NCI-H1417 treated with DMSO at 0.1 percent for 48 hours (cell line): ENCODE measurements around the gene HP1BP3.
"Not testable (repeated sequence)": the region's sequence is repeated elsewhere in the genome, so short reads cannot be mapped to it uniquely, and the experiment has no call there.

Source experiments
- DNase-seq: peaks from one replicate; lab custom pipeline; 2025; lab: John Stamatoyannopoulos, UW

HP1BP3 gene, protein sequence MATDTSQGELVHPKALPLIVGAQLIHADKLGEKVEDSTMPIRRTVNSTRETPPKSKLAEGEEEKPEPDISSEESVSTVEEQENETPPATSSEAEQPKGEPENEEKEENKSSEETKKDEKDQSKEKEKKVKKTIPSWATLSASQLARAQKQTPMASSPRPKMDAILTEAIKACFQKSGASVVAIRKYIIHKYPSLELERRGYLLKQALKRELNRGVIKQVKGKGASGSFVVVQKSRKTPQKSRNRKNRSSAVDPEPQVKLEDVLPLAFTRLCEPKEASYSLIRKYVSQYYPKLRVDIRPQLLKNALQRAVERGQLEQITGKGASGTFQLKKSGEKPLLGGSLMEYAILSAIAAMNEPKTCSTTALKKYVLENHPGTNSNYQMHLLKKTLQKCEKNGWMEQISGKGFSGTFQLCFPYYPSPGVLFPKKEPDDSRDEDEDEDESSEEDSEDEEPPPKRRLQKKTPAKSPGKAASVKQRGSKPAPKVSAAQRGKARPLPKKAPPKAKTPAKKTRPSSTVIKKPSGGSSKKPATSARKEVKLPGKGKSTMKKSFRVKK

DNA sequence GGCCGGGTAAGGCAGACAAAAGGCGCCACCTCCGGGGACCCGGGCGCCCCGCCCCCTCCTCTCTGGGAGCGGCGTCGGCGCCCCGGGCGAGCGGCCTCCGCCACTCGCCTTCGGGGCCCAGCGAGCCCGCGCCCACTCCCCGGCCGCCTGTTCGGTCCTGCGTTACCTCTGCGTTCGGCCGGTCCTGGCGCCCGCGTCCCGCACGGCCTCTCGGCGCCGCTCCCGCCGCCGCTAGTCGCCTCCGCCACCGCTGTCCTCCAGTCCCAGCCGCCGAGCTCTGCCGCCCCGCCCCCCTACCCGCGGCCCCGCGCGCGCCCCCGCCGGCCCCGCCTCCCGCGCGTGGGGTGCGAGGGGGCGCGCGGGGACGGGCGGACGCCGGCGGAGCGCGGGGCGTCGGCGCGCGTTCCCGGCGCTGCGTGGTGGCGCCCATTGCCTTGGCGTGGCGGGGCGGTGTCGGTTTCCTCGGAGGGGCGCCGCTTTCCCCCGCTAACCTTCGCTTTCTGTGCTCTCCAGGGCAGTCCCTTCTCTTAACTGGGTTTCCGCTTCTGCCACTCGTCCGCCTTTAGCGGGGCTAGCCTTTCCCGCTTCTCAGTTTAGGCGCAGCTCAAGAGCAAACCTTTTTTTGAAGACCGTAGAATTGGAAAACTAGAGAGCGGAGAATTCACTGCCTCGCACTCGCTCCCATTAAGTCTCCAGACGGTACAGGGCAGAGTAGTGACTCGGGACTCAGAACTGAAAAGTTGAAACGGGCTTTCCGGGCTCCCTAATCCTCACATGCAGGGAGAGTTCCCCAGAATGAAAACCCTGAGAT is at the start of gene HP1BP3:
TSS of gene HP1BP3 (minus strand) at position 279 of the 811 bp plus-strand sequence. CDS start 6,867 bp downstream, outside the sequence.
- DNase-seq, result peak; percentile 34

DNA sequence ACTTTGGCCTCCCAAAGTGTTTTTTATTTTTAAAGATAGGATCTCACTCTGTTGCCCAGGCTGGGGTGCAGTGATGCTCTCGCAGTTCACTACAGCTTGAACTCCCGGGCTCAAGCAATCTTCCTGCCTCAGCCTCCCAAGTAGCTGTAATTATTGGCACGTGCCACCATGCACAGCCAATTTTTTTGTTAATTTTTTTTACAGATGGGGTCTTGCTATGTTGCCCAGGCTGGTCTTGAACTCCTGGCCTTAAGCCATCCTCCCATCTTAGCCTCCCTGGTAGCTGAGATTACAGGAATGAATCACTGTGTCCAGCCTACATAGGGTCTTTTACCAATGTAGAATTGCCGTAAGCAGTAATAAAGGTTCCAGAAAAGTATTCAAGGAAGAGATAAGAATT is 49.1 kb upstream of the HP1BP3 start:
- DNase-seq, result no peak

DNA sequence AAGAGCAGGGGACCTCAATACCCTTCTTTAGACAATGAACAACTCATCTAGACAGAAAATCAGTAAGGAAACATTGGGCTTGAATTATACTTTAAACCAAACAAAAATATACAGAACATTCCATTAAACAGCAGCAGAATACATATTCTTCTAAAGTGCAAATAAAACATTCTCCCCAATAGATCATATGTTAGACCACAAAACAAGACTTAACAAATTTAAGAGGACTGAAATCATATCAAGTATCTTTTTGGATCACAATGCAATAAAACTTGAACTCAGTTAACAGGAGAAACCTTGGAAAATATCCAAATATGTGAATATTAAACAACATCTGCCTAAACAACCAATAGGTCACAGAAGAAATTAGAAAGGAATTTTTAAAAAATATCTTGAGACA is 47.7 kb upstream of the HP1BP3 start:
- DNase-seq, result no peak

DNA sequence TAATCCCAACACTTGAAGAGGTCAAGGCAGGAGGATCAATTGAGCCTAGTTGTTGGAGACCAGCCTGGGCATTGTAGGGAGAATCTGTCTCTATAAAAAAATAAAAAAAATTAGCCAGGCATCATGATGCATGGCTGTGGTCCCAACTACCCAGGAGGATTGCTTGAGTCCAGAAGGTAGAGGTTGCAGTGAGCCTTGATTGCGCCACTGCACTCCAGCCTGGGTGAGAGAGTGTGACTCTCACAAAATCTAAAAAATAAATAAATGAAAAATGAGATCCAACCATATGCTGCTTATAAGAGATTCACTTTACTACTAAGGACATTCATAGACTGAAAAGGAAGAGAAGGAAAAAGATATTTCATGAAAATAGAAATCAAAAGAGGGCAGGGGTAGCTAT is 47.1 kb upstream of the HP1BP3 start:
- DNase-seq, result no peak

DNA sequence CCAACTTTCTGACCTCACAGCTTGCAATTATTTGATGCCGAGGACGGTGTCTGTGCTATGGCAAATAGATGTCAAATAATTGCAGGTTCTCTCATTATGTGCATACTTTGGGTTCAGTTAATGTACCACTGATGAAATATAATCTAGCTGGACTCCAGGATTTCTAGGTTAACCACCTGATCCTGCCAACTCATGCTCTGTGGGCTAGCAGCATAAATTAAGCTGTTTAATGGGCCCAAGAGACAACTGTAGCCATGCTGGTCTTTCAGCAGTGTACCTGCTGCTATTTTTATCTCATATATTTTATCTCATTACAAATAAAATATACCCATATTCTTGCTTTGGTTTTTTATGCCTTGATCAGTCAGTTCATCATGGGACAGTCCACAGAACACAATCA is 43.3 kb upstream of the HP1BP3 start:
- DNase-seq, result no peak

DNA sequence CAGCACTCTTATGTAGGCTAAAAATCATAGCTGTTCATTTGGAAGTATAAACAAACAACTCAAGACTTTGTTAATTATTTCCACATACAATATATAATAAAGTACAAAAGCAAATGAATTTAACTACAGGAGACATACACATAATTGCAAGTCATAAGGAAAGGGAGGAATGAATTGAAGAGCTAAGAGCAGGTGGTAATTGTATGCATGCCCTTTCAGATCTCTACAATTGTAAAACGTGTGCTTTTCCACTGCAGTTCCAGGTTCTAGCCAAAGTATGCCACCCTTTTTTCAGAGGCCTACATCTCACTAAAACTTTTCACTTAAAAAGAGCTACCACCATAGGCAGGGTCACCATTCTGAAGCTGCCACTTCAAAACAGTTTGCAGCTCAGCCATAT is 42.8 kb upstream of the HP1BP3 start:
- no peak for DNase-seq

DNA sequence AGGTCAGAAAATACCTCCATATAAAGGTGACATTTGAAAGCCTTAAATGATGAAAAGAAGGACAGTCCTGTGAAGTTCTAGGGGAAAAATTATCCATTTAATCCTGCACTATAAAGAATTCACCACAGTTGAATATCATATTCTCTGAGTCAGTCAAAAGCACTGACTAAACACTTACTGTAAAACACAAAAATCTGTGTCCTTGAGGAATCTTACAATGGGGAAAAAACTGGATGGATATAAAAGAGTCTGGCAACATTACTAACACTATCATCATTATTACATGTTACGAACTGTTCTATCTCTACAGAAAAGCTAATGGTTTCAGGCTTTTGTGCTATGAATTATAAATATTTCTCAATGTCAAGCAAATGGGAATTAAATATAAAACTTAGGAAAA is 42.4 kb upstream of the HP1BP3 start:
- no peak for DNase-seq

DNA sequence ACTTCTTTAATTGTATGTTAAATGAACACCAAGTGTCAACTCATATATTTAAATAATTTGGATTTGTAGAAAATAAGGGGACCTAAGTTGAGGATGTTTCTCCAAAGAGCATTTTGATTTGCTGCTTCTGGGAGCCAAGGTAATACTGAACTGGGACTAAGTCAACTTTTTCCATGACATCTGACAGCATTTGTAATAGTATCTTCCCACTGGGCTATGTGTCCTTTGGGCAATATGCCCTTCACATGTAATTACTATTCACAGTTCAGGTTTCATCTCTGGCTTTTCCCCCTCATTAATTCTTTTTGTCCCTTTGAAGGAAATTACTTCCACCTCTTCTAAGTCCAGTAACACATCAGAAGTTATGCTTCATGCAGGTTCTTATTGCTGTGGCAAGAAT is 36.7 kb upstream of the HP1BP3 start:
- DNase-seq, result no peak

DNA sequence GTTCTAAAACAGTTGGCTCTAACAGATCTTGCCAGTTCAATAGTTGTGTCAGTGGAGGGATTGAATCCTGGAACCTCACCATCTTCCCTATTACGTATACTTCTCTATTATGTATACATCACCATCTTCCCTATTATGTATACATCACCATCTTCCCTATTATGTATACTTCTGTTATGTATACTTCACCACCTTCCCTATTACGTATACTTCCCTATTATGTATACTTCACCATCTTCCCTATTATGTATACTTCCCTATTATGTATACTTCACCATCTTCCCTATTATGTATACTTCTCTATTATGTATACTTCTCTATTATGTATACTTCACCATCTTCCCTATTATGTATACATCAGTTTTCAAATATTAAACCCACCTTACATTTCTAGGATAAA is 34.4 kb upstream of the HP1BP3 start:
- DNase-seq, result no peak

DNA sequence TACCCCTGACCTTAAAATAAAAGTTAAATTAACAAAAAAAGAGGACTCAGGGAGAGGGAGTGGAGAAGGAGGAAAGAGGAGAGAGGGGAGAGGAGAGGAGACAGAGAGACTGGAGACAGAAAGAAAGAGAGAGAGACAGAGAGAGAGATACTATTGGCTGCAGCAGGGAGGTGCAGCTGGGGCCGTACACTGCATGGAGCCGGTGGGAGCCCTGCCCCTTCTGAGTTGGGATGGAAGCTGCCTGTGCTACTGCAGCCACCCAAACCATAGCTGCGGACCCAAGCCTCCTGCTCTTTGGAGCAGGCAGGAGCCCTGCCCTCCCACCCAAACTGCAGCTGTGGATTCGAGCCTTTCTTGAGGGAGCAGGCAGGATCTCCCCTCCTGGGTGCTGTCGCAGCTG is 32.7 kb upstream of the HP1BP3 start:
- no peak for DNase-seq

DNA sequence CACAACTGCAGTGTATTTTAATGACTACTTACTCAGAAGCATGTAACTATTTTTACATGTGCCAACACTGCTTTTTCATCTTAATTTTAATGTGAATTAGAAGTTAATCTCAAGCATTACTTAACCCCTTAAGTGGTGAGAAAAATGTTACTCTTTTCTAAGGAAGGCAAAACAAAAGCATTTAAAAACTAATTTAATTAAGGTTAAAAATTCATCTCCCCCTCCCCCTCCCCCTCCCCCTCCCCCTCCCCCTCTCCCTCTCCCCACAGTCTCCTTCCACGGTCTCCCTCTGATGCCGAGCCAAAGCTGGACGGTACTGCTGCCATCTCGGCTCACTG is 27.4 kb upstream of the HP1BP3 start:
- no peak for DNase-seq

DNA sequence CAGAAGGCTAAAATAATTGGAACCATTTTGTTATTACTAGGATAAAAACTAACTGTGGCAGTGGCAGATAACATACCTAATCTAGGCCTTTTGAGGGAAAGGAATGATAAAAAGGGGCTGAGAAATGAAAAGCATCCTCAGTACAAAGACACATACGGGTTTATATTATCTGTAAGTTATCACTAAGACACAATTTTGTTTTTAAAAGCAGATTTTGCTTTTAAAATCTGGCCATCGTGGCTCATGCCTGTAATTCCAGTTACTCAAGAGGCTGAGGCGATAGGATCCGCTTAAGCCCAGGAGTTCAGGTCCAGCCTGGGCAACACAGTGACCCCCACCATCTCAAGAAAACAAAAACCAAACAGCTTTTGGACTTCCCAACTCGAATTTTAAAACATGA is 24.8 kb upstream of the HP1BP3 start:
- DNase-seq, result no peak

DNA sequence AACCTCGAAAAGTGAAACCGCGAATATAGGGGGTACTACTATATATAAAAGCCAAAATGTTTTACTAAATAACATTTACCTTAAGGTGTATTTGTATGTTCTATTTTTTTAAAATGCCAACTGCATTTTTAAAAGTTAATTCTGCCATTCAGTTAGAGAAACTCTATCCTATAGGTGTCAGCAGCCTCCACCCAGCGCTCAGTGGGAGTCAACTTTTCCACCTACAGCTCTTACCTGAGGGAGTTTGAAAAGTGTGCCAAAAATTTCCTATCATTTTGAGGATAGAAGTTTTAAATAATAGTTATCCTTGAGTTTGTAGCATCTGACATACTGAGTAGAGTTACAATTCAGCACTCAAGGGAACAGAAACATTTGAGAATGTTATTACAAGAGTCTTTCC is 6.1 kb upstream of the HP1BP3 start:
- no peak for DNase-seq

DNA sequence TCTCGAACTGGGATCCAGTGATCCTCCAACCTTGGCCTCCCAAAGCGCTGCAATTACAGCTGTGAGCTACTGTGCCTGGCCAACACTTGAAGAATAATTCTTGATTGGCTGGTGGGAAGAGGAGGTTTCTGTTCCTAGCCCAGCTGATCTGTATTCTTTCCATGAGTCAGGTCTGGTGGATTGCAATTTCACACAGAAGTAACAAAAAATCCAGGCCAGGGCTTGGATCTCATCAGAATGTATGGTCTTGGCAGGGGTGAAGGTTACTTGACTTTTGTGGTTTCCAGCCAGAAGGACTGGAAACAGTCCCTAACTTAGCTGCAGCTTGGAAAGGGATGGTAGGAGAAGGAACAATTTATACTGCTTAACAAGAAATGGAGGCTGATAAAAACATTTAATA is 5.1 kb upstream of the HP1BP3 start:
- DNase-seq, result no peak

DNA sequence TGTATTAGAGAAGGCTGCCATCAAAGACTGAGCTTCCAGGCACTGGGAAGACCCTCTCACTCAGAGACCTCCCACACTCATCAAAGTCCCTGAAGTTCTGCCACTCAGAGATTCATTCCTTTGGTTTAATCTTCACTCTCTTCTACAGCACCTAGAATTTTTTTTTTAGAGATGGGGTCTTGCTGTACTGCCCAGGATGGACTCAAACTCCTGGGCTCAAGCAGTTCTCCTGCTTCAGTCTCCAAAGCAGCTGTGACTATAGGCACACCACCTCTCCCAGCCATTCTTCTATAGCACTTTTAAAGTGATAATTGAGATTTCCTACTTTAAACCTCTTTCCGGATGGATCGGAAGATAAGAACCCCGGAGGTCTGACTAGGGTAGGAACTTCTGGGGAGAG is 3.7 kb upstream of the HP1BP3 start:
- DNase-seq, result no peak

DNA sequence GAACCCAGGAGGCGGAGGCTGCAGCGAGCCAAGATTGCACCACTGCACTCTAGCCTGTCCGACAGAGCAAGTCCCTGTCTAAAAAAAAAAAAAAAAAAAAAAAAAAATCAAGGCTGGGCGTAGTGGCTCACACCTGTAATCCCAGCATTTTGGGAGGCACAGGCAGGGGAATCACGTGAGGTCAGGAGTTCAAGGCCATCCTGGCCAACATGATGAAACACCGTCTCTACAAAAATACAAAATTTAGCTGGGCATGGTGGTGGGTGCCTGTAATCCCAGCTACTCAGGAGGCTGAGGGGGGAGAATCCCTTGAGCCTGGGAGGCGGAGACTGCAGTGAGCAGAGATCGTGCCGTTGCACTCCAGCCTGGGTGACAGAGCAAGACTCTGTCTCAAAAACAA is 2.5 kb upstream of the HP1BP3 start:
- DNase-seq, result not testable (repeated sequence)

DNA sequence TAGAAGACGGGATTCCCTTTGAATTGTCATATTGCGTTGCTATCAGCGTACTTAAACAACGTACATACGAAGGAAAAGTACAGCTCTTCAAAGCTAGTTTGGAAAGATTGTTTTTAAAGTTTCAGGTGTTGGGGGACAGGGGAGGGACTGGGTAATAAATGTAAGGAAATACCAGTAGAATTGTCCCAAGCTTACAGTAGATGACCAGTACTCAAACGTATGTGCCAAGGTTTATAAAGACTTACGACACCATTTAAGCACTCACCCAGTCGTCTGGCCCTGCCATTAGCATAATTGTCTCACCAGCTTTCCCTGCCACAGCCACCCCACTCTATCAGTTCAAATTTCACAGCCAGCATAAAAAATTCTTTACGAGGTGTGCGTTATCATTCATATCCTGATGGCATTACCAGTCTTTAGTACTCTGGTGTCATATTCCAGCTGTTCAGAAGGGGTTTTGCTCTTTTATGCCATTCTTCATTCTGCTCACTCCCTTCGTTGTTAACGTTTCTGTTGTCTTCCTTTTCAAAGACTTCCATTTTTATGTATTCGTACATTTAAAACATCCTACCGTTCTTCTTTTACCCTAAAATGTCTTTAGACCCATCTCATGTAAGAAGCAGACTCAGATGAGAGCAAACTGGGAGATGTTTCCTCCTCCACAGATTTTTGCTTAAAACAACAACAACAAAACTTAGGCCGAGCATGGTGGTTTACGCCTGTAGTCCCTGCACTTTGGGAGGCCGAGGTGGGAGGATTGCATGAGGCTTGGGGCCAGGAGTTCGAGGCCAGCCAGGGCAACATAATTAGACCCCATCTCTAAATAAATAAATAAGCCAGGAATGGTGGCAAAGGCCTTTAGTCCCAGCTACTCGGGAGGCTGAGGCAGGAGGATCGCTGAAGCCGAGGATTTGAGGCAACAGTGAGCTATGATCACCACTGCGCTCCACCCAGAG is 1.0 kb upstream of the HP1BP3 start:
- DNase-seq, result no peak

DNA sequence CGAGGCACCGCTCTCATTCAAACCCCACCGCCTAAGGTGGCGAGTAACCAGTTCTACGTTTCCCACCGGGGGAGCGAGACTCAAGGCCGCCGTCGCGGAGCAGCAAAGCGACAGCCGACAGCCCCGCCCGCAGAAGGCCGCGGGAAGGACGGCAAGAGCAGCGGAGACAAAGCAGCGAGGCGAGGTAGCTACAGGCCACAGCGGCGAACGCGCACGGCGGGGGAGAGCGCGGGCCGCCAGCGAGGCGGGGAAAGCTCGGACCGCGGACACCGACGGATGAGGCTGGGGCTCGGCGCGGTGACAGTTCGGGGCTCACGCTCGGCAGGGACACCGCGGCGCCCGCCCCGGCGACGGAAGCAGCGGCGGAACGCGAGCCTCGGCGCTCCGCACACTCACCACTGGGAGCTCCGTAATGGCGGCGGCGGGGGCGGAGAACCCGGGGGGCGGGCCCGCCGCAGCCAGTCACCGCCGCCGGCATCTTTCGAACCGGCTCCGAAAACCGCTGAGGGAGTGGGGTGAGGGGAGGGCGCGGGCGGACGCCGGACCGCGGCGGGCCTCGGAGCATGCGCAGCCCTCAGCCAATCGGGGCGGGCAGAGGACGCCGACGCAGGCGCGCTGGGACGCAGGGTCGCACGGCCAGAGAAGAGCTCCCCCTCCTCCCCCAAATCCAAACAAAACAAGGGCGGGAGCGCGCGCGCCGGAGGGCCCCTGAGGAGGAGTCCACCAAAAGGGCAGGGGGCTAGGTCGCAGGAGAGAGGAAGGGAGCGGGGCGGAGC is 666 bp downstream of the HP1BP3 start:
- DNase-seq, result peak; percentile 90

DNA sequence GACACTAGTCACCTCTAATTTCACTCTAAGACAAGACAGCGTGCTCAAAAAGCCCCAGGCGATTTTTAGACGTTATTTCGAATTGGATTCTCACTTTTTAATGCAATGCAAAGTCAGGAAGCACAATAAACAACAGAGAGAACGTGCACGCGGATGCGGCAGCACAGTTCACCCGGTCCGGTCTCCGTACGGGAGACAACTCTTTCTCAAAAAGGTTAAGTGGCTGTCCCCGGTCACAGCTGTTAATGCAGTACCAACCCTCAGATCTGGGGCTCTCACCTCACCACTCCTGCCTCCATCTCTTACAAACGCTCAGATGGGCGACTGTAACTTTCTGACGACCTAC is 1.2 kb downstream of the HP1BP3 start:
- no peak for DNase-seq

DNA sequence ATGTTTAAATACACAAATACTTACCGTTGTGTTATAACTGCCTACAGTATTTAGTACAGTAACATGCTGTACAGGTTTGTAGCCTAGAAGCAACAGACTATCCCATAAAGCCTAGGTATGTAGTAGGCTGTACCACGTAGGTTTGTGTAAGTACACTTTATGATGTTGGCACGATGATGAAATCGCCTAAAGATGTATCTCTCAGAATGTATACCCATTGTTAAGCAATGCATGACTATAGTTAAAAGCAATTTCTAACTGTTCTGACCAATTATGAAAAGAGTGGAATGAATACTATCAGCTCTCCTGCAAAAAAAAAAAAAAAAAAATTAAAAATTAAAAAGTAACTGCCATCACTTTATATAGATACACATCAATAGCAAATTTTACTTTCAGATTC is 11.4 kb downstream of the HP1BP3 start:
- no peak for DNase-seq

DNA sequence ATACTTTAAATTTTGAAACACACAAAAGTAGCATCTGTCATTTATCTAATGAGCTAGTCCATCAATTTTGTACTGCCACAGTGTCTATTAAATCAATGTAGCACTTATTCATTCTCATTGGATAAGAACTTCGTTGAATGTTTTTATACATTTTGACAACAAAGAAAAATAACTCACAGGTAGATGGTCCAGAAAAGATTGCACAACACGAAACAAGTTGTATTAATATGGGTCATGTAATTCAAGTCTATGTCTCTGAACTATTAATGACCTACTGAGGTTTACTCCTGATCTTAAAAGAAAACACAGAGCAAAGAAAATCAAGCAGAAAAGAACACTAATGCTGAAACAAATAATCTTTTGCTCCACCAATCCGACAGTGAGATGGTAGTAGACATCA is 15.3 kb downstream of the HP1BP3 start:
- no peak for DNase-seq
